GM13977 (cell line): ENCODE measurements around the gene HTRA1.

Source experiments
- DNase-seq: peaks from one replicate; pipeline ENCODE4 v3.0.0; 2012; ENCODE audit warnings: low spot score
- in situ Hi-C: fragments of 300-500 bp; cut with MboI; formaldehyde crosslinking; loops from one replicate; pipeline ENCODE4 v1.12.0; 2022; ENCODE audit warnings: low sequenced_read_pairs, low pct_unique_long_range_greater_than_20kb, mixed read lengths, inconsistent platforms; ENCODE audit not compliant: unreplicated experiment
- TF ChIP-seq, protein P1 (sequence below): IDR thresholded peaks from 2 replicates; pipeline ENCODE4 v1.5.1; 2012; ENCODE audit warnings: mild to moderate bottlenecking, control low read depth; ENCODE audit not compliant: insufficient read depth; ENCODE audit errors: extremely low read depth, missing control alignments

HTRA1 gene

GRCh38 chr10:122458693-122459092 lies 2.7 kb upstream of the HTRA1 start:
- in situ Hi-C loops = no loop called here
- no peak for DNase-seq
- TF ChIP-seq, protein P1, sequence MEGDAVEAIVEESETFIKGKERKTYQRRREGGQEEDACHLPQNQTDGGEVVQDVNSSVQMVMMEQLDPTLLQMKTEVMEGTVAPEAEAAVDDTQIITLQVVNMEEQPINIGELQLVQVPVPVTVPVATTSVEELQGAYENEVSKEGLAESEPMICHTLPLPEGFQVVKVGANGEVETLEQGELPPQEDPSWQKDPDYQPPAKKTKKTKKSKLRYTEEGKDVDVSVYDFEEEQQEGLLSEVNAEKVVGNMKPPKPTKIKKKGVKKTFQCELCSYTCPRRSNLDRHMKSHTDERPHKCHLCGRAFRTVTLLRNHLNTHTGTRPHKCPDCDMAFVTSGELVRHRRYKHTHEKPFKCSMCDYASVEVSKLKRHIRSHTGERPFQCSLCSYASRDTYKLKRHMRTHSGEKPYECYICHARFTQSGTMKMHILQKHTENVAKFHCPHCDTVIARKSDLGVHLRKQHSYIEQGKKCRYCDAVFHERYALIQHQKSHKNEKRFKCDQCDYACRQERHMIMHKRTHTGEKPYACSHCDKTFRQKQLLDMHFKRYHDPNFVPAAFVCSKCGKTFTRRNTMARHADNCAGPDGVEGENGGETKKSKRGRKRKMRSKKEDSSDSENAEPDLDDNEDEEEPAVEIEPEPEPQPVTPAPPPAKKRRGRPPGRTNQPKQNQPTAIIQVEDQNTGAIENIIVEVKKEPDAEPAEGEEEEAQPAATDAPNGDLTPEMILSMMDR = no peak

- in situ Hi-C loops = no loop called here
- TF ChIP-seq, protein P1 = no peak
- no peak for DNase-seq
Observed at GRCh38 chr10:122459561-122460273, 1.6 kb upstream of the HTRA1 start.

- no peak for DNase-seq
- in situ Hi-C loops = no loop called here
- TF ChIP-seq, protein P1 = no peak
Observed at GRCh38 chr10:122460891-122461293, 461 bp upstream of the HTRA1 start.

GRCh38 chr10:122461729-122462532 lies 578 bp downstream of the HTRA1 start:
- TF ChIP-seq, protein P1 = no peak
- in situ Hi-C loops = no loop called here
- no peak for DNase-seq

GRCh38 chr10:122462533-122463465 lies 1.4 kb downstream of the HTRA1 start:
- DNase-seq = no peak
- in situ Hi-C loops = no loop called here

More at GRCh38 chr10:122462533-122463465, 1.4 kb downstream of the HTRA1 start:
- TF ChIP-seq, protein P1 = no peak
